GM12878 (cell line): ENCODE data around the gene PRRC2B. TPM values are rescaled to one million over a fixed set of nuclear protein-coding genes. Genes with fewer than 3 reads are reported as not detected.
"Not testable (repeated sequence)": the region's sequence is repeated elsewhere in the genome, so short reads cannot be mapped to it uniquely, and the experiment has no call there.

Source experiments
- ATAC-seq: fragments of 200-7000 bp; cut with Tn5 transposase; 3 replicates; pipeline ENCODE4 v1.9.1; 2020; ENCODE audit warnings: mild to moderate bottlenecking, moderate library complexity
- BruUV-seq: library from RNA; stranded (reverse); fragments of 400-500 nt; replicated peaks from 2 replicates; lab custom pipeline; 2021; lab: Mats Ljungman, UMichigan
- CTCF ChIA-PET: fragments of 300-600 bp; sonication (Branson Sonifier 250); formaldehyde crosslinking; extraction: SDS; loops from one replicate; lab custom pipeline; 2021; ENCODE audit warnings: inconsistent platforms; lab: Yijun Ruan, JAX
- POLR2A ChIA-PET: fragments of 350-600 bp; formaldehyde crosslinking; extraction: SDS; loops from one replicate; lab custom pipeline; 2021; ENCODE audit warnings: inconsistent platforms; lab: Charles Lee
- RAD21 ChIA-PET: fragments of 300-600 bp; sonication (Branson Sonifier 250); formaldehyde crosslinking; loops from one replicate; lab custom pipeline; 2023; ENCODE audit warnings: antibody characterized with exemption; ENCODE audit not compliant: unreplicated experiment; lab: Charles Lee
- SMC1A ChIA-PET: fragments of 300-600 bp; sonication (Branson Sonifier 250); formaldehyde crosslinking; loops from one replicate; lab custom pipeline; 2023; ENCODE audit not compliant: unreplicated experiment, uncharacterized antibody; lab: Charles Lee
- DNase-seq: peaks from one replicate; pipeline ENCODE4 v3.0.0-alpha.2; 2011; ENCODE audit warnings: low read depth, low spot score
- FAIRE-seq: peaks from 3 replicates; lab custom pipeline; 2011; peaks lifted over from hg19 to GRCh38; lab: Jason Lieb, UNC
- H2AFZ ChIP-seq: 2 replicates; pipeline ENCODE4 v1.6.0; 2011; ENCODE audit warnings: low read depth, low read length, control low read depth; ENCODE audit not compliant: control insufficient read depth
- H3K27ac ChIP-seq: 2 replicates; pipeline ENCODE4 v1.5.1; 2011; ENCODE audit warnings: control low read depth; ENCODE audit not compliant: control insufficient read depth, insufficient read depth
- H3K27me3 ChIP-seq, 2 experiments: replicated peaks in 1 of 2; 2 replicates each; pipeline versions ENCODE4 v1.6.0 to v1.6.1; 2011; ENCODE audit warnings: low read length in 1 of 2; ENCODE audit not compliant: control insufficient read depth in 2 of 2, insufficient read depth in 2 of 2
- H3K36me3 ChIP-seq, 2 experiments: 2 replicates each; pipeline ENCODE4 v1.5.1; 2011; ENCODE audit warnings: low read length in 1 of 2; ENCODE audit not compliant: control insufficient read depth in 2 of 2, insufficient read depth in 2 of 2
- H3K4me1 ChIP-seq: 2 replicates; pipeline ENCODE4 v1.6.1; 2011; ENCODE audit warnings: mild to moderate bottlenecking, low read length, moderate library complexity, mixed read lengths; ENCODE audit not compliant: control insufficient read depth, insufficient read depth
- H3K4me2 ChIP-seq: 2 replicates; pipeline ENCODE4 v1.6.0; 2011; ENCODE audit warnings: control low read depth; ENCODE audit not compliant: control insufficient read depth, insufficient read depth
- H3K4me3 ChIP-seq: fragments of 200-600 bp; sonication (generic); 2 replicates; pipeline ENCODE4 v1.5.1; 2016
- H3K79me2 ChIP-seq: 2 replicates; pipeline ENCODE4 v1.6.0; 2011; ENCODE audit warnings: low read length; ENCODE audit not compliant: control insufficient read depth, insufficient read depth
- H3K9ac ChIP-seq: 2 replicates; pipeline ENCODE4 v1.8.0; 2011; ENCODE audit warnings: low read length, control low read depth, mixed read lengths; ENCODE audit not compliant: control insufficient read depth, insufficient read depth
- H3K9me3 ChIP-seq: replicated peaks from 3 replicates; pipeline ENCODE4 v1.5.1; 2011; ENCODE audit warnings: mild to moderate bottlenecking, low read length; ENCODE audit not compliant: control insufficient read depth, insufficient read depth
- H4K20me1 ChIP-seq: 2 replicates; pipeline ENCODE4 v1.6.0; 2011; ENCODE audit not compliant: control insufficient read depth, insufficient read depth
- CBFB ChIP-seq: IDR thresholded peaks from 2 replicates; pipeline ENCODE4 v1.6.1; 2016; ENCODE audit warnings: antibody characterized with exemption, low read depth
- FOXM1 ChIP-seq: IDR thresholded peaks from 2 replicates; pipeline ENCODE4 v1.6.1; 2012; ENCODE audit warnings: low read depth, mild to moderate bottlenecking, inconsistent platforms, low read length, moderate library complexity
- MYB ChIP-seq: fragments of 150-350 bp; IDR thresholded peaks from 2 replicates; pipeline ENCODE4 v1.6.1; 2014; ENCODE audit warnings: mild to moderate bottlenecking, low read depth, low read length, borderline replicate concordance
- NKRF ChIP-seq: fragments of 450-650 bp; conservative IDR thresholded peaks from 2 replicates; pipeline ENCODE4 v1.6.1; 2017; ENCODE audit warnings: mild to moderate bottlenecking, moderate library complexity
- REST ChIP-seq: IDR thresholded peaks from 2 replicates; pipeline ENCODE4 v1.6.1; 2012; ENCODE audit warnings: mild to moderate bottlenecking, low read depth, low read length
- ZNF274 ChIP-seq: IDR thresholded peaks from one replicate; pipeline ENCODE4 v1.8.0; 2011; ENCODE audit not compliant: insufficient read length, insufficient read depth
- ZNF384 ChIP-seq: IDR thresholded peaks from 2 replicates; pipeline ENCODE4 v1.6.1; 2012; ENCODE audit warnings: low read depth, mild to moderate bottlenecking, low read length, improper control_type of control experiment, borderline replicate concordance
- WGBS: methylation state at CpG from one replicate; pipeline ENCODE4 v1.1.6; 2016; ENCODE audit warnings: low lambda C conversion rate; ENCODE audit not compliant: insufficient replicate concordance, insufficient coverage; ENCODE audit errors: missing lambda C conversion rate; 5-methylcytosine and 5-hydroxymethylcytosine counted together
- in situ Hi-C: fragments of 300-500 bp; cut with MboI; formaldehyde crosslinking; loops from 9 replicates; pipeline ENCODE4 v1.14.3; 2018; ENCODE audit warnings: mixed read lengths
- intact Hi-C: fragments of 100-400 bp; cut with micrococcal nuclease; formaldehyde crosslinking; loops from one replicate; pipeline ENCODE4 v1.14.2; 2022; ENCODE audit not compliant: unreplicated experiment
- polyA plus RNA-seq, 11 experiments: library from polyadenylated mRNA; depleted of rRNA in 4 of 11; unstranded in 6 of 11; stranded (reverse) in 5 of 11; fragments of >200 nt; fragmentation: Nextera tagmentation in 4 of 11; fragmentation: Illumina TruSeq in 1 of 11; extraction: Ambion mirVana in 4 of 11; extraction: Trizol in 1 of 11; gene quantifications; 1 replicate in 1 of 11; 2 replicates in 10 of 11; pipeline versions ENCODE4 v1.2.1 to v1.2.3, GENCODE V29; 2011 to 2016; ENCODE audit warnings: inconsistent platforms in 2 of 11, missing spikeins in 2 of 11, low read depth in 1 of 11
- total RNA-seq, 4 experiments: library from RNA; depleted of rRNA in 3 of 4; stranded (reverse); fragments of >200 nt in 3 of 4; fragmentation: Illumina TruSeq in 1 of 4; extraction: Trizol in 1 of 4; gene quantifications; 2 replicates each; pipeline versions ENCODE4 v1.2.1 to v1.2.3, GENCODE V29; 2013 to 2021

PRRC2B gene
- total and polyA plus RNA-seq, 10 of the 15 experiments (the other 5 are each of a cell fraction or from before 2014, with no cell fraction given): 0.84 to 155 (median 28.7) TPM

GRCh38 chr9:131454028-131454427 is 60.1 kb downstream of the PRRC2B start:
- Histone ChIP-seq H3K79me2 (peaks cover 1% of the 10 kb centered on the region), H4K20me1 (0 out of 2 replicates have a peak, but pooled peaks cover 4% of the 10 kb centered on the region), H3K9me3 (no peaks in the 10 kb centered on the region), H3K4me1 (no peaks in the 10 kb centered on the region), H3K27ac (no peak overlapping the region), H3K4me2 (no peak overlapping the region), H3K36me3 (peaks cover 19 to 47% of the 10 kb centered on the region in 2 experiments), H2AFZ (no peak overlapping the region), H3K27me3 (no peaks in the 10 kb centered on the region), H3K9ac (no peak overlapping the region), H3K4me3 (no peak overlapping the region)
- BruUV-seq: TSS peak; percentile 37
- POLR2A ChIA-PET: no interaction called here
- no peak for TF ChIP-seq ZNF274
- TF ChIP-seq ZNF384: no peak
- no peak for TF ChIP-seq CBFB
- no peak for TF ChIP-seq MYB
- no peak for TF ChIP-seq NKRF
- no peak for TF ChIP-seq FOXM1
- no peak for TF ChIP-seq REST
- DNase-seq (no peak), ATAC-seq (no peak), FAIRE-seq (no peak)
- CTCF ChIA-PET: no interaction called here
- RAD21 ChIA-PET: no interaction called here
- in situ Hi-C loops: no loop called here
- intact Hi-C loops: no loop called here
- SMC1A ChIA-PET: no interaction called here

GRCh38 chr9:131455655-131456054 is 61.8 kb downstream of the PRRC2B start:
- 95% methylated on average over 10 of the region's 10 CpGs for WGBS
- intact Hi-C loops, H3K4me3 ChIP-seq, in situ Hi-C loops, ATAC-seq, H3K4me2 ChIP-seq, H3K27me3 ChIP-seq, DNase-seq, H4K20me1 ChIP-seq, H3K9ac ChIP-seq, H3K27ac ChIP-seq, H3K4me1 ChIP-seq, FAIRE-seq, RAD21 ChIA-PET, H3K79me2 ChIP-seq, H3K9me3 ChIP-seq, H2AFZ ChIP-seq, BruUV-seq: not testable (repeated sequence)
- ChIA-PET CTCF (interaction anchor here (0.6 kb wide), 1 partner anchor 199 kb away, joined by 3 read pairs; no protein-coding TSS in a partner anchor), SMC1A (interaction anchor here (1.5 kb wide), 1 partner anchor 12 kb away, joined by 4 read pairs; no protein-coding TSS in a partner anchor), POLR2A (interaction anchor here (0.6 kb wide), 1 partner anchor 43 kb away, joined by 5 read pairs; no protein-coding TSS in a partner anchor)
- peaks cover 28 to 54% of the 10 kb centered on the region in 2 experiments for H3K36me3 ChIP-seq
